Adrenal gland (tissue), 12 donors: ENCODE measurements around the gene WNT5B. TPM values are rescaled to one million over a fixed set of nuclear protein-coding genes. Genes with fewer than 3 reads are reported as not detected.
A peak's percentile ranks its signal among the peaks of the same experiment; 100 is the strongest.
"Not testable (repeated sequence)": the region's sequence is repeated elsewhere in the genome, so short reads cannot be mapped to it uniquely, and the experiment has no call there.

Source experiments
- DNase-seq, 7 donors: peaks; one replicate each; pipeline ENCODE4 v3.0.0-alpha.2; 2019 to 2020
- H3K27ac ChIP-seq, 5 donors: fragments of 200-600 bp; sonication (generic) in 4 of 5; 1 replicate in 3 of 5; 2 replicates in 2 of 5; pipeline versions ENCODE4 v1.5.1 to v1.8.0; 2016 to 2020; ENCODE audit warnings: mild to moderate bottlenecking in 1 of 5
- H3K27me3 ChIP-seq: fragments of 200-600 bp; 2 replicates; pipeline ENCODE4 v1.8.0; 2021
- H3K36me3 ChIP-seq, 2 donors: fragments of 200-600 bp; replicated peaks in 1 of 2; 1 replicate in 1 of 2; 2 replicates in 1 of 2; pipeline versions ENCODE4 v1.5.1 to v1.8.0; 2018 to 2022
- H3K4me1 ChIP-seq, 2 donors: fragments of 200-600 bp; replicated peaks in 1 of 2; 1 replicate in 1 of 2; 2 replicates in 1 of 2; pipeline versions ENCODE4 v1.5.1 to v1.8.0; 2018 to 2021
- H3K4me3 ChIP-seq, 4 donors: fragments of 200-600 bp; sonication (generic) in 3 of 4; one replicate each; pipeline ENCODE4 v1.5.1; 2016 to 2018
- H3K9me3 ChIP-seq, 3 donors: fragments of 200-600 bp; sonication (generic) in 1 of 3; replicated peaks in 1 of 3; 1 replicate in 2 of 3; 2 replicates in 1 of 3; pipeline versions ENCODE4 v1.5.1 to v1.8.0; 2016 to 2021
- CTCF ChIP-seq, 6 experiments: fragments of 450-650 bp in 4 of 6; fragments of 200-600 bp in 2 of 6; sonication (generic) in 1 of 6; IDR thresholded peaks; 1 replicate in 5 of 6; 2 replicates in 1 of 6; pipeline versions ENCODE4 v1.5.1 to v1.8.0; 2016 to 2021; ENCODE audit warnings: antibody characterized with exemption in 6 of 6, mild to moderate bottlenecking in 2 of 6, moderate library complexity in 1 of 6
- POLR2A ChIP-seq, 2 donors: fragments of 450-650 bp; IDR thresholded peaks; one replicate each; pipeline ENCODE4 v1.6.1; 2017; ENCODE audit warnings: antibody characterized with exemption in 2 of 2, mild to moderate bottlenecking in 2 of 2, moderate library complexity in 1 of 2
- WGBS, 4 donors: extraction: QIAGEN DNeasy Blood & Tissue Kit in 2 of 4; methylation state at CpG; one replicate each; pipeline versions ENCODE4 v1.1.5 to v1.1.7; 2013 to 2017; 5-methylcytosine and 5-hydroxymethylcytosine counted together
- intact Hi-C, 2 donors: fragments of 100-400 bp; cut with DNase I; formaldehyde crosslinking; loops; one replicate each; pipeline versions ENCODE4 v1.14.1 to v1.15.0; 2022 to 2023
- polyA plus RNA-seq, 3 donors: library from polyadenylated mRNA; stranded (reverse); fragments of 200-250 nt in 2 of 3; fragments of 350-450 nt in 1 of 3; fragmentation: Illumina TruSeq in 1 of 3; extraction: RNeasy Lipid Tissue Mini Kit (QIAGEN cat#74804) in 1 of 3; gene quantifications; one replicate each; pipeline ENCODE4 v1.2.3, GENCODE V29; 2013 to 2014
- total RNA-seq, 9 donors: library from RNA; depleted of rRNA in 4 of 9; stranded (reverse); fragments of >200 nt in 4 of 9; fragments of 120-200 nt in 1 of 9; fragmentation: NEBNext Ultra II Directional in 1 of 9; extraction: Animal tissue kit (Norgen Biotek cat#: 25700) in 1 of 9; gene quantifications; one replicate each; pipeline versions ENCODE4 v1.1.0 to v1.2.4, GENCODE V29; 2013 to 2023
- donor health status: healthy with polysubstance abuse.
- donor health status: Bipolar disorder and iron deficiency.
- donor health status: DM: yes; HTN: yes; CAD: no.
- donor health status: DM: no; HTN: no; CAD: no.
- donor health status: DM: no; HTN: no; CAD: no.
- donor health status: DM: yes; HTN: yes; CAD: no.

The WNT5B gene
- total and polyA plus RNA-seq, 12 donors = 0.44 to 11.1 (median 1.6) TPM

- Histone ChIP-seq H3K4me1 (peaks cover 36 to 53% of the 10 kb centered on the region in 2 donors), H3K36me3 (no peaks in the 10 kb centered on the region), H3K27ac (peak within 1 kb of the TSS; percentile 54 to 98 (median 78)), H3K4me3 (peak within 1 kb of the TSS; percentile 57 to 83 (median 78)), H3K9me3 (no peaks in the 10 kb centered on the region), H3K27me3 (no peaks in the 10 kb centered on the region)
- intact Hi-C loops = no loop called here
- 0 to 1% (median 0%) methylated on average over 7 to 115 of the region's 115 CpGs for WGBS, 4 donors
- DNase-seq = peak; percentile 91 to 95 (median 93)
- TF ChIP-seq CTCF (IDR thresholded peaks at IDR 0.05) (no peak), POLR2A (IDR thresholded peaks at IDR 0.05) (peak; percentile 46 to 61)
Measured at GRCh38 chr12:1594261-1595025, 34.6 kb upstream of the WNT5B start, which contains the start of gene FBXL14. Gene FBXL14, minus strand, starts transcription at chr12:1594581. Its CDS starts 515 bp downstream, at chr12:1594066.

- WGBS, 4 donors = 9 to 12% (median 11%) methylated on average over 19 of the region's 19 CpGs
- H3K4me1 ChIP-seq = peaks cover 32 to 46% of the 10 kb centered on the region in 2 donors
- no peak for DNase-seq
- H3K36me3 ChIP-seq = no peaks in the 10 kb centered on the region
- H3K27ac ChIP-seq = peak overlapping the region; percentile 54 to 98 (median 78)
- H3K4me3 ChIP-seq = peak overlapping the region in 3 of 4 donors; percentile 35 to 83 (median 54)
- intact Hi-C loops = no loop called here
- TF ChIP-seq CTCF (IDR thresholded peaks at IDR 0.05) (no peak), POLR2A (IDR thresholded peaks at IDR 0.05) (no peak)
- H3K27me3 ChIP-seq = no peaks in the 10 kb centered on the region
- no peaks in the 10 kb centered on the region for H3K9me3 ChIP-seq
Measured at GRCh38 chr12:1595026-1595561, 33.9 kb upstream of the WNT5B start.

GRCh38 chr12:1595690-1596347 is 33.2 kb upstream of the WNT5B start:
- H3K36me3 ChIP-seq = no peaks in the 10 kb centered on the region
- 82 to 84% (median 83%) methylated on average over 9 of the region's 9 CpGs for WGBS, 4 donors
- no peak for TF ChIP-seq CTCF (IDR thresholded peaks at IDR 0.05)
- no peak for TF ChIP-seq POLR2A (IDR thresholded peaks at IDR 0.05)
- no peak for DNase-seq
- no peak overlapping the region for H3K4me3 ChIP-seq
- H3K9me3 ChIP-seq = no peaks in the 10 kb centered on the region
- H3K27ac ChIP-seq = peak overlapping the region in 3 of 5 donors; percentile 78 to 98 (median 98)
- H3K27me3 ChIP-seq = no peaks in the 10 kb centered on the region
- intact Hi-C loops = no loop called here
- H3K4me1 ChIP-seq = peaks cover 27 to 39% of the 10 kb centered on the region in 2 donors

GRCh38 chr12:1598757-1599156 is 30.3 kb upstream of the WNT5B start:
- no peak for DNase-seq
- H3K36me3 ChIP-seq = no peaks in the 10 kb centered on the region
- no peaks in the 10 kb centered on the region for H3K27me3 ChIP-seq
- H3K4me3 ChIP-seq = no peak overlapping the region
- intact Hi-C loops = no loop called here
- TF ChIP-seq CTCF (IDR thresholded peaks at IDR 0.05) = no peak
- no peak for TF ChIP-seq POLR2A (IDR thresholded peaks at IDR 0.05)
- H3K9me3 ChIP-seq = no peaks in the 10 kb centered on the region
- H3K27ac ChIP-seq = no peak overlapping the region
- WGBS, 4 donors = 93 to 98% (median 94%) methylated on average over 3 of the region's 3 CpGs
- peaks cover 5 to 11% of the 10 kb centered on the region in 2 donors for H3K4me1 ChIP-seq

GRCh38 chr12:1602706-1603105 is 26.3 kb upstream of the WNT5B start:
- WGBS, 4 donors = 83 to 91% (median 89%) methylated on average over 9 of the region's 9 CpGs
- H3K4me1 ChIP-seq = peaks cover 8 to 15% of the 10 kb centered on the region in 2 donors

More at GRCh38 chr12:1602706-1603105, 26.3 kb upstream of the WNT5B start:
- H3K36me3 ChIP-seq, H3K4me3 ChIP-seq, intact Hi-C loops, H3K27me3 ChIP-seq, H3K9me3 ChIP-seq, DNase-seq, H3K27ac ChIP-seq: not testable (repeated sequence)
